Hepatocyte (in vitro differentiated cells): ENCODE measurements around the gene TADA1. TPM values are rescaled to one million over a fixed set of nuclear protein-coding genes. Genes with fewer than 3 reads are reported as not detected.

Experiments
- DNase-seq: peaks from one replicate; pipeline ENCODE4 v3.0.0-alpha.2; 2016; ENCODE audit warnings: low spot score
- H2AFZ ChIP-seq: fragments of 200-600 bp; sonication (generic); 2 replicates; pipeline ENCODE4 v1.6.0; 2016; ENCODE audit warnings: antibody characterized with exemption, mild to moderate bottlenecking
- H3K27ac ChIP-seq: fragments of 200-600 bp; sonication (generic); 2 replicates; pipeline ENCODE4 v1.5.1; 2016; ENCODE audit warnings: mild to moderate bottlenecking
- H3K27me3 ChIP-seq: fragments of 200-600 bp; sonication (generic); 2 replicates; pipeline ENCODE4 v1.6.1; 2016
- H3K36me3 ChIP-seq: fragments of 200-600 bp; sonication (generic); replicated peaks from 2 replicates; pipeline ENCODE4 v1.5.1; 2016; ENCODE audit warnings: low read depth; ENCODE audit not compliant: insufficient read depth
- H3K4me1 ChIP-seq: fragments of 200-600 bp; sonication (generic); 2 replicates; pipeline ENCODE4 v1.5.1; 2016; ENCODE audit warnings: mild to moderate bottlenecking, moderate library complexity; ENCODE audit not compliant: insufficient read depth
- H3K4me2 ChIP-seq: fragments of 200-600 bp; sonication (generic); 2 replicates; pipeline ENCODE4 v1.6.0; 2016
- H3K4me3 ChIP-seq: fragments of 200-600 bp; sonication (generic); 2 replicates; pipeline ENCODE4 v1.5.1; 2016; ENCODE audit warnings: mild to moderate bottlenecking
- H3K79me2 ChIP-seq: fragments of 200-600 bp; sonication (generic); 2 replicates; pipeline ENCODE4 v1.6.0; 2017; ENCODE audit warnings: mild to moderate bottlenecking
- H3K9me2 ChIP-seq: fragments of 200-600 bp; sonication (generic); replicated peaks from 2 replicates; pipeline ENCODE4 v1.6.0; 2017; ENCODE audit warnings: mild to moderate bottlenecking; ENCODE audit not compliant: insufficient read depth
- H3K9me3 ChIP-seq: fragments of 200-600 bp; sonication (generic); 2 replicates; pipeline ENCODE4 v1.5.1; 2016; ENCODE audit warnings: low read depth, mild to moderate bottlenecking
- H4K20me1 ChIP-seq: fragments of 200-600 bp; sonication (generic); 2 replicates; pipeline ENCODE4 v1.6.0; 2016; ENCODE audit warnings: mild to moderate bottlenecking; ENCODE audit not compliant: insufficient read depth, poor library complexity, severe bottlenecking
- CTCF ChIP-seq: fragments of 200-600 bp; sonication (generic); IDR thresholded peaks from 2 replicates; pipeline ENCODE4 v1.5.1; 2016; ENCODE audit warnings: antibody characterized with exemption, mild to moderate bottlenecking; ENCODE audit not compliant: poor library complexity
- EZH2 ChIP-seq: fragments of 200-600 bp; sonication (generic); IDR thresholded peaks from 2 replicates; pipeline ENCODE4 v1.6.1; 2016; ENCODE audit warnings: antibody characterized with exemption, mild to moderate bottlenecking, borderline replicate concordance
- EZH2phosphoT487 ChIP-seq: fragments of 200-600 bp; sonication (generic); IDR thresholded peaks from one replicate; pipeline ENCODE4 v1.6.1; 2018; ENCODE audit warnings: antibody characterized with exemption, mild to moderate bottlenecking, low read depth, moderate library complexity; ENCODE audit not compliant: unreplicated experiment, severe bottlenecking
- WGBS: methylation state at CpG from one replicate; pipeline ENCODE4 v1.1.6; 2016; ENCODE audit warnings: low lambda C conversion rate; ENCODE audit errors: missing lambda C conversion rate; 5-methylcytosine and 5-hydroxymethylcytosine counted together
- polyA plus RNA-seq: library from polyadenylated mRNA; unstranded; fragments of >200 nt; fragmentation: Nextera tagmentation; extraction: Ambion mirVana; gene quantifications from 2 replicates; pipeline ENCODE4 v1.2.1, GENCODE V29; 2016
- total RNA-seq: library from RNA; depleted of rRNA; stranded (reverse); fragments of >200 nt; gene quantifications from 2 replicates; pipeline ENCODE4 v1.2.3, GENCODE V29; 2014

Gene TADA1
- total and polyA plus RNA-seq, 2 experiments from 2014 or later: 13.4 to 21.4 TPM

GRCh38 chr1:166852918-166853317, 23.1 kb downstream of the TADA1 start:
- Histone ChIP-seq H4K20me1 (peaks cover 7% of the 10 kb centered on the region), H3K4me2 (no peak overlapping the region), H3K27ac (no peak overlapping the region), H3K79me2 (peaks cover 30% of the 10 kb centered on the region), H3K4me3 (no peak overlapping the region), H2AFZ (no peak overlapping the region), H3K4me1 (no peaks in the 10 kb centered on the region), H3K9me2 (no peaks in the 10 kb centered on the region), H3K36me3 (no peaks in the 10 kb centered on the region), H3K9me3 (no peaks in the 10 kb centered on the region), H3K27me3 (no peaks in the 10 kb centered on the region)
- TF ChIP-seq CTCF (no peak), EZH2 (no peak)
- DNase-seq: no peak
- WGBS: 59% methylated on average over 1 of the region's 1 CpG

GRCh38 chr1:166849135-166849534, 26.9 kb downstream of the TADA1 start:
- TF ChIP-seq EZH2phosphoT487: no peak
- no peak for TF ChIP-seq EZH2
- no peak for TF ChIP-seq CTCF
- 98% methylated on average over 20 of the region's 20 CpGs for WGBS
- H2AFZ ChIP-seq: no peak overlapping the region
- peaks cover 57% of the 10 kb centered on the region for H3K79me2 ChIP-seq
- H3K36me3 ChIP-seq: no peaks in the 10 kb centered on the region
- H3K4me3 ChIP-seq: no peak overlapping the region
- no peak overlapping the region for H3K27ac ChIP-seq
- DNase-seq: no peak
- no peaks in the 10 kb centered on the region for H3K9me2 ChIP-seq
- H3K4me1 ChIP-seq: peaks cover 8% of the 10 kb centered on the region
- no peaks in the 10 kb centered on the region for H3K9me3 ChIP-seq
- H4K20me1 ChIP-seq: peaks cover 20% of the 10 kb centered on the region
- no peaks in the 10 kb centered on the region for H3K27me3 ChIP-seq
- no peak overlapping the region for H3K4me2 ChIP-seq

GRCh38 chr1:166848193-166848592, 27.9 kb downstream of the TADA1 start:
- Histone ChIP-seq H2AFZ (no peak overlapping the region), H3K4me2 (no peak overlapping the region), H3K9me3 (no peaks in the 10 kb centered on the region), H3K4me3 (no peak overlapping the region), H3K27me3 (no peaks in the 10 kb centered on the region), H3K36me3 (no peaks in the 10 kb centered on the region), H3K4me1 (peaks cover 12% of the 10 kb centered on the region), H3K9me2 (no peaks in the 10 kb centered on the region), H4K20me1 (peaks cover 20% of the 10 kb centered on the region), H3K79me2 (peaks cover 54% of the 10 kb centered on the region), H3K27ac (no peak overlapping the region)
- TF ChIP-seq CTCF (no peak), EZH2 (no peak), EZH2phosphoT487 (no peak)
- DNase-seq: no peak

GRCh38 chr1:166844791-166845190, 31.3 kb downstream of the TADA1 start:
- H3K79me2 ChIP-seq: peaks cover 53% of the 10 kb centered on the region
- no peaks in the 10 kb centered on the region for H3K27me3 ChIP-seq
- TF ChIP-seq EZH2: no peak
- no peak for TF ChIP-seq EZH2phosphoT487
- no peak for TF ChIP-seq CTCF
- WGBS: 85% methylated on average over 7 of the region's 7 CpGs
- H4K20me1 ChIP-seq: peaks cover 24% of the 10 kb centered on the region
- H3K4me3 ChIP-seq: no peak overlapping the region
- H3K9me3 ChIP-seq: no peaks in the 10 kb centered on the region
- no peaks in the 10 kb centered on the region for H3K36me3 ChIP-seq
- no peak for DNase-seq
- no peak overlapping the region for H2AFZ ChIP-seq
- no peak overlapping the region for H3K4me2 ChIP-seq
- peaks cover 32% of the 10 kb centered on the region for H3K4me1 ChIP-seq
- H3K9me2 ChIP-seq: no peaks in the 10 kb centered on the region
- peak overlapping the region; percentile 78 for H3K27ac ChIP-seq
